ENCODE measurements around the gene AGFG2.
"Not testable (repeated sequence)": the region's sequence is repeated elsewhere in the genome, so short reads cannot be mapped to it uniquely, and the experiment has no call there.

Gene AGFG2

DNA sequence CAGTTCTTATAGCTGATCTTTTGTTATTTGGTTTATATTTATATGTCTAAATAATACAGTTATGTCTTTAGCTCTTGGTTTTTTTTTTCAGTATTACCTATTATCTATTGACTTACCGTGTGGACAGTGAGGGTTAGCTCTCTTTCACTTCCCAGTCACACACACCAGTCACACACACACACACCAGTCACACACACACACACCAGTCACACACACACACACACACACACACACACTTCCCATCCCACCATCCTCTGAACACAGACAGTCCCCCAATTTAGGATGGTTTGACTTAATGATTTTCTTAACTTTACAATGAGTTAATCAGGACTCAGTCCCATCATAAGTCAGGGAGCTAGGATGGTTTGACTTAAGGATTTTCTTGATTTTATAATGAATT, 18.9 kb upstream of the AGFG2 start:
- no peak for DNase-seq (ENCODE audit: low read depth, low spot score)

DNA sequence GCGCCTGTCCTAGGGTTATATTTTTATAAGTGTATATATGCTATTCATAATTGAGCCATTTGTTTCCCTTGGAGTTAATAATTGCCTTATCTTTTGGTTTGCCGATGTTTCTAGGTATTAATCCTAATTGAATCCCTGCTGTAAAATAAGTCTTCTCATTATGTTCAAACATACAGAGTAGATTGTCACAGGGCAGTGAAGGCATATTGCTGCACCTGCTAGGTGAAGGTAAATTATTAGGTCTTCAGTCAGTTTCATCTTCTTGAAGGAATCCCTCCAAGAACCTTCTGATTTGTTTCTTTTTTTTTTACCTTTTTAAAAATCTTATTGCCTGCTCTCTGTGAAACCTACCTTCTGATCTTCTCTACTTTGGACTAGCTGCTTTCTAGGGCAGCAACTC, 17.9 kb upstream of the AGFG2 start:
- no peak for DNase-seq (ENCODE audit: low read depth, low spot score)

DNA sequence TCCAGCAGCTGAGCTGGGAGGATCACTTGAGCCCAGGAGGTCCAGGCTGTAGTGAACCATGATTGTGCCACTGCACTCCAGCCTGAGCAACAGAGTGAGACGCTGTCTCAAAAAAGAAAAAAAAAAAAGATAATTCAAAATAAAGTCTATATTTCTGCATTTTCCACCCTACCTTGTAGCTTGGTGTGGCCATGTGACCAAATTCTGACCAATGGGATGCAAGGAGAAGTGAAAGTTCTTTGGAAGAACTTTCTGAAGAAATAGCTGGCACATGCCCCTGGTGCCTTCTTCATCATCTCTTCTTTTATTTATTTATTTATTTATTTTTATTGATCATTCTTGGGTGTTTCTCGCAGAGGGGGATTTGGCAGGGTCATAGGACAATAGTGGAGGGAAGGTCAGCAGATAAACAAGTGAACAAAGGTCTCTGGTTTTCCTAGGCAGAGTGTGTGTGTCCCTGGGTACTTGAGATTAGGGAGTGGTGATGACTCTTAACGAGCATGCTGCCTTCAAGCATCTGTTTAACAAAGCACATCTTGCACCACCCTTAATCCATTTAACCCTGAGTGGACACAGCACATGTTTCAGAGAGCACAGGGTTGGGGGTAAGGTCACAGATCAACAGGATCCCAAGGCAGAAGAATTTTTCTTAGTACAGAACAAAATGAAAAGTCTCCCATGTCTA, 17.0 kb upstream of the AGFG2 start:
- not testable (repeated sequence) for DNase-seq (ENCODE audit: low read depth, low spot score)

DNA sequence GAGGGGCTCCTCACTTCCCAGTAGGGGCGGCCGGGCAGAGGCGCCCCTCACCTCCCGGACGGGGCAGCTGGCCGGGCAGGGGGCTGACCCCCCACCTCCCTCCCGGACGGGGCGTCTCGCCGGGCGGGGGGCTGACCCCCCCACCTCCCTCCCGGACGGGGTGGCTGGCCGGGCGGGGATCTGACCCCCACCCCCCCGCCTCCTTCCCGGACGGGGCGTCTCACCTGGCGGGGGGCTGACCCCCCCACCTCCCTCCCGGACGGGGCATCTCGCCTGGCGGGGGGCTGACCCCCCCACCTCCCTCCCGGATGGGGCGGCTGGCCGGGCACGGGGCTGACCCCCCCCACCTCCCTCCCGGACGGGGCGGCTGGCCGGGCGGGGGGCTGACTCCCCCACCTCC, 15.8 kb upstream of the AGFG2 start:
- DNase-seq (ENCODE audit: low read depth, low spot score), result not testable (repeated sequence)

DNA sequence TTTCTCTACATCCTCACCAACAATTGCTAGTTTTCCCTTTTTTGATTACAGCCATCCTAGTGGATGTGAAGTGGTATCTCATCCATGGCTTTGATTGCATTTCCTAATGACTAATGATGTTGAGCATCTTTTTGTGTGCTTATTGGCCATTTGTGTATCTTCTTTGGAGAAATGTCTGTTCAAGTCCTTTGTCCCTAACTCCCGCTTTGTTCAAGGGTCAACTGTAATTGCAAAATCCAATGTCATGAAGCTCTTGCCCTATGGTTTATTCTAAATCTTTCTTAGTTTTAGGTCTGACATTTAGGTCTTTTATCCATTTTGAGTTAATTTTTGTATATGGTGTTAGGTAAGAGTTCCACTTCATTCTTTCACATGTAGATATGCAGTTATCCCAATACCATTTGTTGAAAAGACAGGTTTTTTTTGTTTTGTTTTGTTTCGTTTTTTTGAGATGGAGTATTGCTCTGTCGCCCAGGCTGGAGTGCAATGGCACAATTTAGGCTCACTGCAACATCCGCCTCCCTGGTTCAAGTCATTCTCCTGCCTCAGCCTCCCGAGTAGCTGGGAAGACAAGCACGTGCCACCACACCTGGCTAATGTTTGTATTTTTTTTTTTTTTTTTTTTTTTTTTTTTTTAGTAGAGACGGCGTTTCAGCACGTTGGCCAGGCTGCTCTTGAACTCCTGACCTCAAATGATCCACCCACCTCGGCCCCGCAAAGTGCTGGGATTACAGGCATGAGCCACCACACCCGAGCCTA, 10.7 kb upstream of the AGFG2 start:
- DNase-seq (ENCODE audit: low read depth, low spot score), result not testable (repeated sequence)

DNA sequence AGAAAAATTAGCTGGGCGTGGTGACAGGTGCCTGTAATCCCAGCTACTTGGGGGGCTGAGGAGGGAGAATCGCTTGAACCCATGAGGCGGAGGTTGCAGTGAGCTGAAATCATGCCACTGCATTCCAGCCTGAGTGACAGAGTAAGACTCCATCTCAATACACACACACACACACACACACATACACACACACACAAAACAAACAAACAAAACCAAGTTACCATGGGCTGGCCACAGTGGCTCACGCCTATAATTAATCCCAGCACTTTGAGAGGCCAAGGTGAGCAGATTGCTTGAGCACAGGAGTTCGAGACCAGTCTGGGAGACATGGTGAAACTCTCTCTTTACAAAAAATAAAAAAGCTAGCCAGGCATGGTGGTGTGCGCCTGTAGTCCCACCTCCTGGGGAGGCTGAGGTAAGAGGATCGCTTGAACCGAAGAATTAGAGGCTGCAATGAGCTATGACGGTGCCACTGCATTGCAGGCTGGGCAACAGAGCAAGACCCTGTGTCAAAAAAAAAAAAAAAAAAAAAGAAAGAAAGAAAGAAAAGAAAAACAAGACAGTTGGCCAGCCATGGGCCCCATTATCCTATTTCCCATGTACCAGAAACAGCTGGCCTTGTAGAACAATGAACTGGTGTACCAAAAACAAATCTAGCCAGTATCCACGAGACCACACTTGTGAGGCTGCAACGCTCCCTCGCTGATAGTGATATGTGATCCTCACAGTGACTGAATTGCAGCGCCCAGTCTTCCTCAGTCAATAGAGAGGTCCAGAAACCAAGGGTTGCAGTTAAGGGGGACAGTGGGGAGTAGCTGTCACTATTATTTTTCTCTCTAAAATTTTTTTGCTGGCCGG, 6.6 kb upstream of the AGFG2 start:
- no peak for DNase-seq (ENCODE audit: low read depth, low spot score)

DNA sequence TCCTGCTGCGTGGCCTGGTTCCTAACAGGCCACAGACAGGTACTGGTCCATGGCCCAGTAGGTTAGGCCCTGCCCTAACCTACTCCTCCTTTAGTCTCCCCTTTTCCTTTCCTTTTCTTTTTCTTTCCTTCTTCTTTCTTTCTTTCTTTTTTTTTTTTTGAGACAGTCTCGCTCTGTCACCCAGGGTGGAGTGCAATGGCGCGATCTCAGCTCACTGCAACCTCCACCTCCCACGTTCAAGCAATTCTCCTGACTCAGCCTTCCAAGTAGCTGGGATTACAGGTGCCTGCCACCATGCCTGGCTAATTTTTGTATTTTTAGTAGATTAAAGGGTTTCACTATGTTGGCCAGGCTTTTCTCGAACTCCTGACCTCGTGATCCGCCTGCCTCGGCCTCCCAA, 3.0 kb upstream of the AGFG2 start:
- not testable (repeated sequence) for DNase-seq (ENCODE audit: low read depth, low spot score)

DNA sequence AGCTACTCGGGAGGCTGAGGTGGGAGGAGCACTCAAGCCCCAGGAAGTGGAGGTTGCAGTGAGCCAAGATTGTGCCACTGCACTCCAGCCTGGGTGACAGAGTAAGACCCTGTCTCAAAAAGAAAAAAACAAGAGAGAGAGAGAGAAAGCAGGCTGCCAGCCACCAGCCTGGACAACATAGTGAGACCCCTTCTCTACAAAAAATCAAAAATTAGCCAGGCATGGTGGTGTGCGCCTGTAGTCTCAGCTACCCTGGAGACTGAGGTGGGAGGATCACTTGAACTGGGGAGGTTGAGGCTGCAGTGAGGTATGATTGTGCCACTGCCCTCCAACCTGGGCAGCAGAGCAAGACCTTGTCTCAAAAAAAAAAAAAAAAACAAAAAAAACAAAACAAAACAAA, 2.3 kb upstream of the AGFG2 start:
- not testable (repeated sequence) for DNase-seq (ENCODE audit: low read depth, low spot score)

DNA sequence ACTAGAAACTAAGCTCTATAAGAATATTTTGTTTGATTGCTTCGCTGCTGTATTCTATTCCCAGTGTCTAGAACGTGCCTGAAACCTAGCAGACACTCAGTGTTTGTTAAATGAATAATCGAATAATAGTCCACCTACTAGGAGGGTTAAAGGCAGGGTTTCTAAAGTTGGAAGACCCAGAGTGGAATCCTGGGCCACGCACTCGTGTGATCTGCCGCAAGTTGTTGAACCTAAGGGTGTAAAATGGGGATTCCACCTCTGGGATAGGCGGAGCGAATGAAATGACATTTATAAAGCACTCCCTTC, 702 bp upstream of the AGFG2 start:
- no peak for DNase-seq (ENCODE audit: low read depth, low spot score)

DNA sequence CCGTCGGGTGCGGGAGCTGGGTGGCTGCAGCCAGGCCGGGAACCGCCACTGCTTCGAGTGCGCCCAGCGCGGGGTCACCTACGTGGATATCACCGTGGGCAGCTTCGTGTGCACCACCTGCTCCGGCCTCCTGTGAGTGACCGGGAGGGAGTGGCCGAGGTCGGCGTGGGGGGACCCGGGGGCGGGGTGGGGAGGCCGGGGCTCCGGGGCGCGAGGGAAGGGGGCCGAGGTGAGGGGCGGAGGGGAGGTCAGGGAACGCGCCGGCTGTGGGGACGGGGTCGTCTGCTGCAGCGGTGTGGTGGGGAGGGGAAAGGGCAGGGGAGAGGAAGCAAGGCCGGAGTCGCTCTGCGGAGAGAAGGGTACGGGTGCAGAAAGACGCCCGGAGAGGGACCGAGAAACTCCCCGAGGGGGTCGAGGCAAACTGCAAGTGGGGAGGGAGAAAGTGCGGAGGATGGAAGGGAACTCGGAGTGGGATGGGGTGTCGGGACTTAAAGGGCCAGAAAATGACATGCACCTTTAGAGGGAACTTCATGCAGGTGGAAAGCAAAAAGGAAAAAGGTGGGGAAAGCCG, 518 bp downstream of the AGFG2 start:
- DNase-seq (ENCODE audit: low read depth, low spot score), result no peak

DNA sequence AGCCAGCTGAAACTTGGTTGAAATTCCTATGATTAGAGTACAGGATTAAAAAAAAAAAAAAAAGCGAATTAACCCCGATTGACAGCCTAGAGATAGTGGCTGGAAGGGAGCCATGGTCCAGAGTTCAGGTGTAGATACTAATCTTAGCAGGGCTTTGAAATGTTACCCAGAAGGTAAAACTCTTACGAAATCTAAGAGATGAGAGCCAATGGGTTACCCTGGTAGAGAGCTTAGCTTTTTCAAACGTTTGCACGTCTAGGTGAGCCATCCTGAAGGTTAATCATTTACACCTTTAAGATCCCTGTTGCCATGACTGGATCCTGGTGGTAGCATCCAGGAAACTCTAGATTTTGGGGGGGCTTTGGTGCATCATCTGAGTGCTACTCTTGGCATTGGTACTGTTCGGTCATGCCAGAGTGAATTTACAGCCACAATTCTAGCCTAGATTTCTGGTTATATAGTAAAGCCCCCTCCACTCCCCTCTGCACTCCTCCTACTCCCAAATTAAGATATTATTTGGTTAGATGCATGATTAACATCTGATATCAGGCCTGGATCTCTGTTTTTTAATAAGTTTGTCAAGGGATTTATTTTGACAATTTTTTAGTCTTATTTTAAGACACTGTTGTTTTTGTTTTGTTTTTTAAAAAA, 1.2 kb downstream of the AGFG2 start:
- no peak for DNase-seq (ENCODE audit: low read depth, low spot score)

DNA sequence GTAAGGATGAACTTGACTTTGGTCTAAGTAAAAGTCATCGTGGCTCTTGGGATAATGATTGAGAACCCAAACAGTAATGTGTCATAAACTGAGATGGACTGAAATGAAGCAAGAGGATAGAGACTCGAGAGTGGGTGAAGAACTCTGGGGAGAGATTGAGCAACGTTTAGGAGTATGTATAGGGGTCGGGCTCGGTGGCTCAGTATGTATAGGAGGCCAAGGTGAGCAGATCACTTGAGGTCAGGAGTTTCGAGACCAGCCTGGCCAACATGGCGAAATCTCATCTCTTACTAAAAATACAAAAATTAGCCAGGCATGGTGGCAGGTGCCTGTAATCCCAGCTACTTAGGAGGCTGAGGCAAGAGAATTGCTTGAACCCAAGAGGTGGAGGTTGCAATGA, 2.3 kb downstream of the AGFG2 start:
- not testable (repeated sequence) for DNase-seq (ENCODE audit: low read depth, low spot score)

DNA sequence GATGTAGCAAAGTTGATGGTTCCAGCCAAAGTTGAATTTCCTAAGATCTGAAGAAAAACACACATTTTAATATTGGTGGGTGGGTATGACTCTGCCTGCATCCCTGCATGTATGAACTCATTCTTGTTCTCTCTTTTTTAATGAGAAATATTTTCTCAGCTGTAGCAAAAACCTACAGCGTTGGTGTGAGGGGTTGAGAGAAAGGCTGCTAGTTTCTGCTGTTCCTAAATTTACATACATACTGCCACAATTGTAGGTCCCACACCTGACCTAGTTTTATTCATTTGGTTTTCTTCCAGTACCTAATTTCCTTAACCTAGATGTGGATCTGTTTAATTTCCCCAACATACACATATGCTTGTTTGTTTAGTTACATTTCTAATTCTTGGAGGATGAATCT, 4.6 kb downstream of the AGFG2 start:
- DNase-seq (ENCODE audit: low read depth, low spot score), result no peak

DNA sequence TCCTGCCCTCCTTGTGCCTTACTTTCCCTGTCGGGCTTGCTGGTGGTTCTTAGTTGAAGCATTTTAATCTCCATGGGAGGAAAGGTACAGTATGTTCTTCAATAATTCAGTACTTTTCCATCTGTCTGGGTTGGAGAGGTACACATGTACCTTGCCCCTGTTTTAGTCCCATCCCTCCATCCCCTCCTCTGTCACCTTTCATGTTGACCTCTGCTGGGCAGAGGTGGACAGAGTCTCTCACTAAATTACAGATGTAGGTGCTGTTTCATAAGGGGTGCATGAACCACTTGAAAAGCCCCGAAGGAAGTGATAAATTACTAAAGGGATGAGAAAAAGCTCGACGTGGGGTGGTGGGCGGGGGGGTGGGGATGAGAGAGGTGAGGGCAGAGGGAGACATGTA, 5.4 kb downstream of the AGFG2 start:
- no peak for DNase-seq (ENCODE audit: low read depth, low spot score)

DNA sequence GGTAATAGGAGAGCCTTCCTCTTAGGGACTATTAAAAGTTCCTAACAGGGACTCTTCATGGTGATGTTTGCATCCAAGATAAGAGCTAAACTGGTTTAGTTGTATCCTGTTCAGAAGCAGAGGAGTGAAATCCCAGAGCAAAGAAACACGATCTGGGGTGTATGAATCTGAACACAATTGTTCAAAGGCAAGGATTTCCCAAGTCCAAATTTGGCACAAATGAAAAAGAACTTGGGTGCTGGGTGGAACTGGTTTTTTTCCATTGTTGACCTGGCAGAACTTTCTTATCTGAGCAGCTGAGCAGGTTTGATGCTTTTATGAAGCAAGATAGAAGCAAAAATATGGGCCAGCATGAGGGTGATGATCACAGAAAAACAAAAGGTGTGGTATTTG, 6.0 kb downstream of the AGFG2 start:
- DNase-seq (ENCODE audit: low read depth, low spot score), result no peak

DNA sequence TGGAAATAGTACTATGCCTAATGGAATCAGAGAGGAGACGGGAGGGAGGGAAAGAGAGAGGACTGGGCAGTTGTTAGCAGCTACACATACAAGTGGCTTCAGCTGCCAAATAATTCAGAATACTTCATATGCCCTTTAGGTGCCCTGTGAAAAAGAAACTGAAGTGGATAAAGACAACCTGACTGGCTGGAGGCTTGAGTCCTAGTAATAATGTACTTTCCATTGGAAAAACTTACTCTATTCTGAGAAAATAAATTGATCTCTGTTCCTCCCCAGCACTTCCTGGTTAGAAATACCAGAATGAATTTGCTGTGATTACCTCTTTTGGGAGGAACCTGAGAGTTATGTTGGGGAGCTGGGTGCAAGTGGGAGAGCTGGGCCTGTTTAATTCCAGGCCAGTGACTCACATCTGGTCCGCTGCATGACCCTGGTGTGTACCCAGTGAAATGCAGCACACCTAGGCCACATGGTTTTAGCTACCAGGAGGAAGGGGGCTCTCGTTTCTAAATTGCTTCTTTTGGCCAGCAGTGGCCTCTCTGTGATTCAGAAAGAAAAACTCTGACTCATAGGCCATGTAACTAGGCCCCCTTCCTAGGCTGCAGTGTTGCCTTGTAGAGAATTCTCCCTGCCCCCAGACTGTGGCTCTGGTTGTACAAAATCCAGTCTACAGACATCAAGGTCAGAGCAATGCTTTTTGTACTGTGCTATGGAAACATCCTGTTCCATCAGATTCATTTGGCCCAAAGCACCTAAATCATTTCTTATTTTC, 6.5 kb downstream of the AGFG2 start:
- DNase-seq (ENCODE audit: low read depth, low spot score), result no peak

DNA sequence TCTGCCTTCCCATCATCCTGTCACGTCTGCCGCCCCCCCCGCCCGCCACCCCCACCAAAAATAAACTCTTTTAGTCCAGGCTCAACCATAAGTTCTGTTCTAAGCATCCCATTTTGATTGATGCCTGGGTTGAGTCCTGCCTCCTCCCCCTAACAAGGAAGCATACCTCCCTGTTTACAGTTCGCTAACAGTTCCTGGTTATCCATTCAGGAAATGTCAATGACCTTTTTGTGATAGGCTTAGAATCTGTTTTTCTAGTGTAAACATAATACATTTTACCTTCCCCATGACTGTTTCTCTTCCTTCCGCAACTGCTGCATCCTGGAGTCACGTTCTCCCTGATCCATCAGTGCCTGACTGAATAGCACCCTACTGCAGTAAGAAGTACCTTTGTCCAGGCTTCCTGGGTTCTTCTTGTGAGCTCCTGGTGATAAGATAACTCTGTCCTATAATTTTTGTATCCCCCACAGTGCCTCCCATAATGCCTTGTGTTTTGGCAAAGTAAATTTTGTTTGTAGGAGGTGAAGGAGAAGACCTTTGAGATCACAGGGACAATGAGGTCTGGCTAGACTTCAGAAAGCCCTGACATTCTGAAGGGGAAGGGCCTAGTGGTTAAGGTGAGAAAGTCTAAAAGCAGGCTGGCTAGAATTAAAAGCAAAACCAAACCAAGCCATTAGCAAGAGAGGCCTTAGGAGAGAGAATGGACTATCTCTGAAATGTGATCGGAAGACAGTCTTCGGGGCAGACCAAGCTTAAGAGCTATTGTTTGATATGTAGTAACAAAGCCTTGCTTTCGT, 7.3 kb downstream of the AGFG2 start:
- DNase-seq (ENCODE audit: low read depth, low spot score), result no peak

DNA sequence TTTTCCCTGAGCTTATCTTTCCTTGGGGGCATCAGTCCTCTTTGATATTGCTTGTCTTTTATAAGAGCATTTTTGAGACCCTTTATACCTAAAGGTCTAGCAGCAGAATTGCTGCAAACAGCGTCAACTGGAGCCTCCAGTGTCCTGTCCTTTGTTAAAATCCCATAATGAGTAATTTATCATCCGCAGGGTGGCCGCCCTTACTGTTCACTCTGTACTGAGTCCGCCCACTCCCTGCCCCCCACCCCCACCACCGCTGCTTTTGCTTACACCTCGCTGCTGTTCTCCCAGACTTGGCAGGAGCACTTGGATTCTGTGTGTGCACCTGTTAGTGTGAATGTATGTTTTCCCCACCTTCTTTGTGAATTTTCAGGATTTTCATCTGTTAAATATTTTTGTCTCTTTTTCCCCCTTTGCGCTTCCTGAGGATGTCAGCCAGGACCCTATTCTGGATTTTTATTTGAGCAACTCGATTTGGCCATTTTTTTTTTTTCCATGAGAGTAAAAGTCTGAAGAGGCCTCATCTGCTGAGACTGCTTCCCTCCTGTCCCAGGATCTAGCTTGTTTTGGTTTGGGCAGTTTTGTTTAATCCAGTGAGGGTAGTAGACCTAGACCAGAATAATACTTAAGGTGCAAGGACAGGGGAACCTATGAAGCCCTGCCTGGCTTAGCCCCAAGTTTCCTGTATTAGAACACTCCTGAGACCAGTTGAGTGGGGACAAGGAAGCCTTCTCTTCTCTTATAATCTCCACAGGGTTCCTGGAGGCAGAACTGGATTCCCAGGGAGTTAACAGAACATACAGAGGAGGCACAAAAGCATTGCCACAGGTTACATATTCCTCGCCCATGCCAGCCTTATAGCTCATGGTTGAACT, 8.2 kb downstream of the AGFG2 start:
- DNase-seq (ENCODE audit: low read depth, low spot score), result no peak

DNA sequence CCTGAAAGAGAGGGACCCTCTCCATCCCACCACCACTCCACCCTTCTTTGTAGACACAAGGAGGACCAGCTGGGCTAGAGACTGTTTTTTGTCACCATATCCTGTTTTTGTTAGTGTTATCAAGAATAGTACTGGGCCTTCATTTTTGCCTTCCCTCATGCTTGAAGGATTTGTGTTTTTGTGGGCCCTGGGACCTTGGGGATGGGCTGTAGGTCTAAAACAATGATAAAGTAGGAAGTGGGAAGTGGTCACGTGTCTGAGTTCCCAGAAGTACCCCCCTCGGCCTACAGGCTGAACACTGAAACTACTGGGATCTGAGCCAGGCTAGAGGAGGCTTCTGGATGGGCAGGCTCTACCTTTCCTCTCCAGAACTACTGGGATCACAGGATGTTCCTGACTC, 8.9 kb downstream of the AGFG2 start:
- DNase-seq (ENCODE audit: low read depth, low spot score), result no peak

Data from activated CD4-positive, CD25-positive, alpha-beta regulatory T cell treated with anti-CD3 and anti-CD28 coated beads, Interleukin-2, amount 50 U/mL, for 16 hours (primary cell).